DND-41 (cell line): ENCODE results near the gene SND1.

Experiments used
- ATAC-seq: fragments of 200-7000 bp; cut with Tn5 transposase; 3 replicates; pipeline ENCODE4 v1.9.1; 2021; ENCODE audit warnings: low read depth; ENCODE audit not compliant: insufficient read depth
- DNase-seq: peaks from one replicate; pipeline ENCODE4 v3.0.0-alpha.2; 2020
- H2AFZ ChIP-seq: 2 replicates; pipeline ENCODE4 v1.6.0; 2012; ENCODE audit warnings: low read depth, low read length
- H3K27ac ChIP-seq: 2 replicates; pipeline ENCODE4 v1.5.1; 2012; ENCODE audit warnings: low read length, inconsistent platforms
- H3K27me3 ChIP-seq: fragments of 200-600 bp; sonication (generic); 2 replicates; pipeline ENCODE4 v1.6.0; 2012; ENCODE audit warnings: low read length, mild to moderate bottlenecking, inconsistent platforms; ENCODE audit not compliant: insufficient read depth, poor library complexity
- H3K36me3 ChIP-seq: 2 replicates; pipeline ENCODE4 v1.5.1; 2012; ENCODE audit warnings: low read length, inconsistent platforms; ENCODE audit not compliant: insufficient read depth
- H3K4me1 ChIP-seq: 2 replicates; pipeline ENCODE4 v1.5.1; 2012; ENCODE audit warnings: mild to moderate bottlenecking, low read length; ENCODE audit not compliant: insufficient read depth
- H3K4me2 ChIP-seq: 2 replicates; pipeline ENCODE4 v1.6.0; 2012; ENCODE audit warnings: mild to moderate bottlenecking, moderate library complexity, low read length, inconsistent platforms; ENCODE audit not compliant: insufficient read depth
- H3K4me3 ChIP-seq, 2 experiments: fragments of 200-600 bp in 1 of 2; shearing (Covaris generic) in 1 of 2; 2 replicates each; pipeline ENCODE4 v1.5.1; 2012 to 2016; ENCODE audit warnings: inconsistent platforms in 2 of 2, low read length in 2 of 2, mild to moderate bottlenecking in 2 of 2, low read depth in 1 of 2, moderate library complexity in 1 of 2
- H3K79me2 ChIP-seq: 2 replicates; pipeline ENCODE4 v1.6.0; 2012; ENCODE audit warnings: low read length, inconsistent platforms; ENCODE audit not compliant: insufficient read depth
- H3K9ac ChIP-seq: 2 replicates; pipeline ENCODE4 v1.6.0; 2012; ENCODE audit warnings: low read depth, mild to moderate bottlenecking, inconsistent platforms, low read length, moderate library complexity
- H3K9me3 ChIP-seq: 2 replicates; pipeline ENCODE4 v1.5.1; 2012; ENCODE audit warnings: low read length, moderate library complexity, mild to moderate bottlenecking, inconsistent platforms; ENCODE audit not compliant: insufficient read depth, severe bottlenecking
- H4K20me1 ChIP-seq: 2 replicates; pipeline ENCODE4 v1.6.0; 2012; ENCODE audit warnings: low read length; ENCODE audit not compliant: insufficient read depth
- CTCF ChIP-seq: IDR thresholded peaks from 2 replicates; pipeline ENCODE4 v1.5.1; 2012; ENCODE audit warnings: borderline replicate concordance, low read length, moderate library complexity, mild to moderate bottlenecking; ENCODE audit not compliant: poor library complexity, severe bottlenecking; ENCODE audit errors: extremely low read depth
- EZH2 ChIP-seq: IDR thresholded peaks from 3 replicates; pipeline ENCODE4 v1.6.1; 2012; ENCODE audit warnings: borderline replicate concordance, low read depth, mild to moderate bottlenecking, moderate library complexity, low read length, inconsistent platforms; ENCODE audit not compliant: severe bottlenecking

The SND1 gene

GRCh38 chr7:128053991-128054390, 402.0 kb downstream of the SND1 start:
- H3K9ac ChIP-seq: no peak overlapping the region
- DNase-seq (no peak), ATAC-seq (no peak)
- no peak overlapping the region for H3K4me3 ChIP-seq
- H2AFZ ChIP-seq: no peak overlapping the region
- no peaks in the 10 kb centered on the region for H3K9me3 ChIP-seq
- no peaks in the 10 kb centered on the region for H3K27me3 ChIP-seq
- no peak overlapping the region for H3K27ac ChIP-seq
- TF ChIP-seq EZH2: no peak
- TF ChIP-seq CTCF: no peak
- H3K36me3 ChIP-seq: 0 out of 2 replicates have a peak, but pooled peaks cover 4% of the 10 kb centered on the region
- no peaks in the 10 kb centered on the region for H3K79me2 ChIP-seq
- H4K20me1 ChIP-seq: peaks cover 20% of the 10 kb centered on the region
- H3K4me1 ChIP-seq: peaks cover 6% of the 10 kb centered on the region
- no peak overlapping the region for H3K4me2 ChIP-seq

- H3K9me3 ChIP-seq: no peaks in the 10 kb centered on the region
- DNase-seq: no peak
- H3K4me3 ChIP-seq: no peak overlapping the region
- no peak for ATAC-seq
- H3K79me2 ChIP-seq: no peaks in the 10 kb centered on the region
- no peak overlapping the region for H2AFZ ChIP-seq
- no peaks in the 10 kb centered on the region for H3K27me3 ChIP-seq
- H3K4me1 ChIP-seq: peaks cover 11% of the 10 kb centered on the region
- no peak overlapping the region for H3K9ac ChIP-seq
- TF ChIP-seq CTCF: no peak
- no peak for TF ChIP-seq EZH2
- no peak overlapping the region for H3K27ac ChIP-seq
- H4K20me1 ChIP-seq: peaks cover 23% of the 10 kb centered on the region
- H3K4me2 ChIP-seq: no peak overlapping the region
- 0 out of 2 replicates have a peak, but pooled peaks cover 4% of the 10 kb centered on the region for H3K36me3 ChIP-seq
Observed at GRCh38 chr7:128054511-128054910, 402.5 kb downstream of the SND1 start.

GRCh38 chr7:128055637-128056036, 403.6 kb downstream of the SND1 start:
- Histone ChIP-seq H3K27me3 (no peaks in the 10 kb centered on the region), H3K79me2 (no peaks in the 10 kb centered on the region), H3K4me3 (no peak overlapping the region), H3K36me3 (0 out of 2 replicates have a peak, but pooled peaks cover 4% of the 10 kb centered on the region), H3K27ac (no peak overlapping the region), H3K9me3 (no peaks in the 10 kb centered on the region), H3K4me2 (no peak overlapping the region), H3K9ac (no peak overlapping the region), H4K20me1 (peaks cover 29% of the 10 kb centered on the region), H3K4me1 (peaks cover 18% of the 10 kb centered on the region), H2AFZ (no peak overlapping the region)
- no peak for DNase-seq
- TF ChIP-seq EZH2 (no peak), CTCF (no peak)
- no peak for ATAC-seq

- H3K4me3 ChIP-seq: no peak overlapping the region
- H3K4me2 ChIP-seq: no peak overlapping the region
- 0 out of 2 replicates have a peak, but pooled peaks cover 11% of the 10 kb centered on the region for H3K36me3 ChIP-seq
- DNase-seq (no peak), ATAC-seq (no peak)
- H3K9me3 ChIP-seq: no peaks in the 10 kb centered on the region
- H3K27ac ChIP-seq: no peak overlapping the region
- H2AFZ ChIP-seq: no peak overlapping the region
- no peaks in the 10 kb centered on the region for H3K27me3 ChIP-seq
- peaks cover 25% of the 10 kb centered on the region for H4K20me1 ChIP-seq
- TF ChIP-seq CTCF: no peak
- TF ChIP-seq EZH2: no peak
- H3K4me1 ChIP-seq: peaks cover 18% of the 10 kb centered on the region
- no peaks in the 10 kb centered on the region for H3K79me2 ChIP-seq
- H3K9ac ChIP-seq: no peak overlapping the region
Observed at GRCh38 chr7:128056901-128057300, 404.9 kb downstream of the SND1 start.
